Measurements from ENCODE around the gene TMEM141. TPM values are rescaled to one million over a fixed set of nuclear protein-coding genes. Genes with fewer than 3 reads are reported as not detected.
A peak's percentile ranks its signal among the peaks of the same experiment; 100 is the strongest.

TMEM141 gene
- total and polyA plus RNA-seq, 10 of the 15 experiments (the other 5 are each of a cell fraction or from before 2014, with no cell fraction given) = 7.8 to 48.6 (median 34.4) TPM

DNA sequence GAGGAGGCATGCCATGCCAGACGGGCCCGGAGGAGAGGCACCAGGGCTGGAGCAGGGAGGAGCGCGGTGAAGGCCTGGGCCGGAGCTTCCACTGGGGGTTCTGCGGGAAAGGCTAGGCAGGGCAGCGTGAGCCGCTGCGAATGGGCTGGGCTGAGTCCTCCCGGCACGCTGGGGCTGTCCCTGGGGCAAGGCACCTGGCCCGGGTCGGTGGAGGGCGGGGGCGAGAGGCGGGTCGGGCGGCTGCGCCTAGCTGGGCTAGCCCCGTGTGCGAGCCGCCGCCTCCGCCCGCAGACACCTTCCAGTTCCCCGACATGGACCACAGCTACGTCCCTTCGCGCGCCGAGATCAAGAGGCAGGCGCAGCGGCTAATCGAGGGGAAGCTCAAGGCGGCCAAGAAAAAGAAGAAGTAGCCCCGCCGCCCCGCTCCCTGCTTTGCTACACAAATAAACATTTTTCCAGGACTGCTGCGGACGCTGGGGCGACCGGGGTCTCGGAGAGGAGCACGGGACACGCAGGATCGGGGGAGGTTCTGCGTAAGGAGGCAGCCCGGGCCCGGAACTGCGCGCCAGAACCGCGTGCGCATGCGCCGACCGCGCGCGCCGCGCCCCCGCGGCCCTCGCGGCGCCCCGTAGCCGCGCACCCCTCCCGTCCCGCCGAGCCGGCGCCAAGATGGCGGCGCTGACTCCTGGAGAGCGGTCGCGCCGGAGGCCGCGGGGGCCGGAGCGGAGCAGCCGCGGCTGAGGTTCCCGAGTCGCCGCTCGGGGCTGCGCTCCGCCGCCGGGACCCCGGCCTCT, 16.3 kb downstream of the TMEM141 start, which contains the start of gene RABL6:
TSS of gene RABL6 (plus strand) at position 668 of the 794 bp plus-strand sequence. CDS start 249 bp downstream, outside the sequence.
- no peaks in the 10 kb centered on the region for H3K9me3 ChIP-seq (replicated peaks; ENCODE audit: control insufficient read depth, insufficient read depth, low read length)
- in situ Hi-C loops (cut with MboI) = no loop called here
- POLR2A ChIA-PET = interaction anchor here (0.5 to 1.2 kb wide), 7 partner anchors 8 to 324 kb away, joined by 3 to 7 read pairs (median 4); no protein-coding TSS in a partner anchor
- intact Hi-C loops (cut with micrococcal nuclease; ENCODE audit: unreplicated experiment) = loop anchor here (10.0 kb wide), 1 partner anchor 77 kb away; the partner anchor contains the start of gene TRAF2
- ATAC-seq = peak; percentile 87
- H3K36me3 ChIP-seq (ENCODE audit: control insufficient read depth in 2 of 2, insufficient read depth in 2 of 2, low read length in 1 of 2) = peaks cover 0 to 7% of the 10 kb centered on the region in 2 experiments; a peak in 2 of 4 replicates
- peak within 1 kb of the TSS; percentile 90 for H3K4me3 ChIP-seq
- CTCF ChIA-PET = interaction anchor here (1.1 to 4.4 kb wide), 7 partner anchors 14 to 260 kb away, joined by 3 to 15 read pairs (median 5); partner anchors contain the start of gene TMEM141
- H4K20me1 ChIP-seq (ENCODE audit: control insufficient read depth, insufficient read depth) = no peaks in the 10 kb centered on the region
- peak within 1 kb of the TSS; percentile 76 for H3K4me2 ChIP-seq (ENCODE audit: control insufficient read depth, insufficient read depth)
- FAIRE-seq = peak; percentile 61
- SMC1A ChIA-PET (ENCODE audit: uncharacterized antibody, unreplicated experiment) = no interaction called here
- H3K79me2 ChIP-seq (ENCODE audit: control insufficient read depth, insufficient read depth, low read length) = peaks cover 37% of the 10 kb centered on the region
- WGBS (ENCODE audit: insufficient coverage, insufficient replicate concordance, low lambda C conversion rate, missing lambda C conversion rate) = 2% methylated on average over 60 of the region's 96 CpGs
- no peaks in the 10 kb centered on the region for H3K27me3 ChIP-seq (replicated peaks in 1 of 2; ENCODE audit: control insufficient read depth in 2 of 2, insufficient read depth in 2 of 2, low read length in 1 of 2)
- RAD21 ChIA-PET (ENCODE audit: unreplicated experiment) = no interaction called here
- H2AFZ ChIP-seq (ENCODE audit: control insufficient read depth, low read depth, low read length) = peak within 1 kb of the TSS; percentile 91
- no peak for DNase-seq (ENCODE audit: low read depth, low spot score)
- TSS peak; percentile 82 for BruUV-seq (replicated peaks)
- H3K9ac ChIP-seq (ENCODE audit: control insufficient read depth, insufficient read depth, low read length) = peak within 1 kb of the TSS; percentile 93
- peak within 1 kb of the TSS; percentile 80 for H3K27ac ChIP-seq (ENCODE audit: control insufficient read depth, insufficient read depth)
- H3K4me1 ChIP-seq (ENCODE audit: control insufficient read depth, insufficient read depth, low read length) = peaks cover 7% of the 10 kb centered on the region
- no peak for TF ChIP-seq SUZ12 (IDR thresholded peaks at IDR 0.05; ENCODE audit: unreplicated experiment)
- TF ChIP-seq BCLAF1 (IDR thresholded peaks at IDR 0.05) = no peak
- TF ChIP-seq, protein P1, sequence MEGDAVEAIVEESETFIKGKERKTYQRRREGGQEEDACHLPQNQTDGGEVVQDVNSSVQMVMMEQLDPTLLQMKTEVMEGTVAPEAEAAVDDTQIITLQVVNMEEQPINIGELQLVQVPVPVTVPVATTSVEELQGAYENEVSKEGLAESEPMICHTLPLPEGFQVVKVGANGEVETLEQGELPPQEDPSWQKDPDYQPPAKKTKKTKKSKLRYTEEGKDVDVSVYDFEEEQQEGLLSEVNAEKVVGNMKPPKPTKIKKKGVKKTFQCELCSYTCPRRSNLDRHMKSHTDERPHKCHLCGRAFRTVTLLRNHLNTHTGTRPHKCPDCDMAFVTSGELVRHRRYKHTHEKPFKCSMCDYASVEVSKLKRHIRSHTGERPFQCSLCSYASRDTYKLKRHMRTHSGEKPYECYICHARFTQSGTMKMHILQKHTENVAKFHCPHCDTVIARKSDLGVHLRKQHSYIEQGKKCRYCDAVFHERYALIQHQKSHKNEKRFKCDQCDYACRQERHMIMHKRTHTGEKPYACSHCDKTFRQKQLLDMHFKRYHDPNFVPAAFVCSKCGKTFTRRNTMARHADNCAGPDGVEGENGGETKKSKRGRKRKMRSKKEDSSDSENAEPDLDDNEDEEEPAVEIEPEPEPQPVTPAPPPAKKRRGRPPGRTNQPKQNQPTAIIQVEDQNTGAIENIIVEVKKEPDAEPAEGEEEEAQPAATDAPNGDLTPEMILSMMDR (IDR thresholded peaks at IDR 0.05 in 2 of 3, conservative IDR thresholded peaks at IDR 0.05 in 1 of 3; ENCODE audit: control insufficient read depth in 2 of 3, extremely low read depth in 1 of 3, insufficient read depth in 1 of 3, low read depth in 3 of 3, low read length in 3 of 3) = no peak
- no peak for TF ChIP-seq MYC (IDR thresholded peaks at IDR 0.05; ENCODE audit: insufficient read depth, insufficient read length, insufficient replicate concordance, low read length, severe bottlenecking)
- TF ChIP-seq SP1 (IDR thresholded peaks at IDR 0.05; ENCODE audit: low read depth, low read length) = peak; percentile 33
- TF ChIP-seq SREBF2 (IDR thresholded peaks at IDR 0.05; ENCODE audit: low read length) = no peak
- TF ChIP-seq NBN (IDR thresholded peaks at IDR 0.05) = peak; percentile 48; the same call in 1 of the 2 replicates
- TF ChIP-seq HCFC1 (IDR thresholded peaks at IDR 0.05; ENCODE audit: low read length) = peak; percentile 52; the same call in 1 of the 2 replicates
- TF ChIP-seq SKIL (IDR thresholded peaks at IDR 0.05; ENCODE audit: low read depth, poor library complexity, severe bottlenecking) = no peak
- TF ChIP-seq BRCA1 (IDR thresholded peaks at IDR 0.05; ENCODE audit: low read depth, low read length) = no peak
- no peak for TF ChIP-seq STAT3 (IDR thresholded peaks at IDR 0.05; ENCODE audit: low read depth, low read length)
- TF ChIP-seq NR2C2 (IDR thresholded peaks at IDR 0.05; ENCODE audit: borderline replicate concordance, control insufficient read depth, insufficient read length, low read depth) = no peak
